Measurements from ENCODE around the gene CBX6.
A peak's percentile ranks its signal among the peaks of the same experiment; 100 is the strongest.
"Not testable (repeated sequence)": the region's sequence is repeated elsewhere in the genome, so short reads cannot be mapped to it uniquely, and the experiment has no call there.

Gene CBX6

GRCh38 chr22:38861170-38861876, 10.7 kb downstream of the CBX6 start:
- no peak for DNase-seq (ENCODE audit: low read depth)

DNA sequence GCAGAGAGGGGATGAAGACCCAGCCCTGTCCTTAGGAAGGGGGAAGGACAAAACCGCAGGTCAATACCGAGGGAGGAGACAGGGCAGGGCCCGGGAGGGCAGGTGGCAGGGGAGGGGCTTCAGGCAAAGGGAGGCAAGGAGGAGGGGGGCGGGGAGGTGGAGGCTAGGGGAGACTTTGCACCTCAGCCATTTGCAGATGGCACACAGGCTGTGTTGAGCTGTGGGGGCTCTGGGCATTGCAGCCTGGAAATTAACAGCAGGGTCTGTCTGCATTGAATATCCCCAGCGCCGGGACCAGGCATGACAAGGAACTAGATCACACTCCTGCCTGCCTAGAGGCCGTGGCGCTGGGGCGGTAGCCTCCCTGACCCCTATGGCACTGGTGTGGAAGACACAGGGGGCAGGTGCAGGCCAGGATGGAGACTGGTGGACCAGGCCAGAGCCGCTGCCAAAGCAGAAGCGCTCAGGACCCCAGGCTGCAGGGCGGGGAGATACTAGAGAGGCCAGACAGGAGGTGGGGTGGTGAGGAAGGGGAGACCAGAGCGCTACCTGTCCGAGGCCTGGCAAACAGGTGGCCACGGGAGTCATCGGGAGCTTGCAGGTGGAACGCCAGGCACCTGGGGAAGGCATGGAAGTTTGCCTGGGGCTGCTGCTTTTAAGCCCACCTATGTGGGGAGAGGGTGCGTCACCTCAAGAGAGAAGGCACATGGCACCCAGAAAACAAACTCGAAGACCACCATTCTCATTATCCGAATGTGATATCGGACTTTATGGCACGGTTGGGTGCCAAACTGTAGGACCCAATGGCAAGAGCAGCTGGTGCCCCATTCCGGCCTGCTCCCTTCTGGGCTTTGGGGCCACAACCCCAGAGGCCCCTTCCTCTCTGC, 11.5 kb downstream of the CBX6 start:
- DNase-seq (ENCODE audit: low read depth), result no peak

GRCh38 chr22:38859581-38860282, 12.3 kb downstream of the CBX6 start:
- no peak for DNase-seq (ENCODE audit: low read depth)

GRCh38 chr22:38858492-38858891, 13.5 kb downstream of the CBX6 start:
- DNase-seq (ENCODE audit: low read depth), result no peak

- DNase-seq (ENCODE audit: low read depth), result not testable (repeated sequence)
Measured at GRCh38 chr22:38854476-38854875, 17.5 kb downstream of the CBX6 start.

GRCh38 chr22:38853883-38854282, 18.1 kb downstream of the CBX6 start:
- DNase-seq (ENCODE audit: low read depth), result not testable (repeated sequence)

GRCh38 chr22:38853196-38853651, 18.8 kb downstream of the CBX6 start:
- no peak for DNase-seq (ENCODE audit: low read depth)

GRCh38 chr22:38852522-38852921, 19.5 kb downstream of the CBX6 start:
- DNase-seq (ENCODE audit: low read depth), result no peak

DNA sequence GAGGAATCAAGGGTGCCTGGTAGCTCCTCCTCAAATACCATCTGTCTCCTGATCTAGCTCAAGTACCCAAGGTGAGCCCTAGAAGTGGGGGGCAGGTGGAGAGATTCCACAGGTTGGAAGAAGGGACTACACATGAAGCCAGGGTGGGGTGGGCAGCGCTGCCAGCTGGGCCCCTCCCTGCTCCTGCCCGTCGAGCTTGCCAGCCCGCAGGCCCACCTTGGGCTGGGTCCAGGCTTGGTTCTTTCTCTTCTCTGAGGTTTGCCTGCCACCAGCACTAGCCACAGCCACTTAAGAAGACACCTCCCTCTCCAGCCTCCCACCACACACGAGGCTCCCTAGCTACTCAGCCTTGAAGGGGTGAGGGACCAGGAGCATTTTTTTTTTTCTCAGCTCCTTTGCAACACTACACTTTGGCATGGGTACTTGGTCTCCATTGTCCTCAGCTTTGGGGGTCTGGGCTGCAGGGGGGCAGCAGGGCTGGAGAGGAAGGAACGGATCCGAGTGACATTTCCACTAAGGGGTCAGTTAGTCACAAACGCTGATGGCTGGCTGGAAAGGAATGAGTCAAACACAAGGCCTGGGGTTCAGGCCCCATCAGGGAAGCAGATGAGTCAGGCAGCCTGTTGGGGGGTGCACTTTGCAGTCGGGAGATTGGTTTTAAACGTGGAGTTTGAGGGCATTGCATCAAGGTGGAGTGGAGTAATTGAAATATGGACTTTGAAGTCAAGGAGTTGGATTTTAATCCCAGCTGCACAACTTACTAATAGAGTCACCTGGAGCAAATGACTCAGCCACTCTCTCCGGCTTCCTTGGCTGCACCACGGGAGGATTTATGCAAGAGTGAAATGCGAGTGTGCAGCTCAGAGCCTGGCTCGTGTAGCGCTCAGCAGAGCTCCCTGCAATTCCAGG, 20.8 kb downstream of the CBX6 start:
- DNase-seq (ENCODE audit: low read depth), result no peak

DNA sequence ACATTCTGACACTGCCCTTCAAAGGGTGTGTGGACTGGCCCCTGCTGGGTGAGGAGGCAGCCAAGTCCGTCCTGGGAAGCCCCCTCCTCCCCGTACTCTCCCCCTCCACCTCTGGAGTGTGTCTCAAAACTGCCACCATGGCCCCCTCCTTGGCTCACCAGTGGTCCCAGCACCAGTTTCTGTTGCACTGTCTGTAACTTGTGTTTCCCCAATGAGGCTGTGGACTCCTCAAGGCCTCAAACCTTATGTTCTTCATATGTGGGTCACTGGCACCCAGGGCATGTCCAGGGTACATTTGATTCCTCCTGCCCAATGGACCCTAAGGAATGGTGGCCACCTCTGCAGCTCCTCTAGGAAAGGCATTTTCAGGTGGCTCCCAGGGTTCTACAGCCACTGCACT, 21.6 kb downstream of the CBX6 start:
- no peak for DNase-seq (ENCODE audit: low read depth)

DNA sequence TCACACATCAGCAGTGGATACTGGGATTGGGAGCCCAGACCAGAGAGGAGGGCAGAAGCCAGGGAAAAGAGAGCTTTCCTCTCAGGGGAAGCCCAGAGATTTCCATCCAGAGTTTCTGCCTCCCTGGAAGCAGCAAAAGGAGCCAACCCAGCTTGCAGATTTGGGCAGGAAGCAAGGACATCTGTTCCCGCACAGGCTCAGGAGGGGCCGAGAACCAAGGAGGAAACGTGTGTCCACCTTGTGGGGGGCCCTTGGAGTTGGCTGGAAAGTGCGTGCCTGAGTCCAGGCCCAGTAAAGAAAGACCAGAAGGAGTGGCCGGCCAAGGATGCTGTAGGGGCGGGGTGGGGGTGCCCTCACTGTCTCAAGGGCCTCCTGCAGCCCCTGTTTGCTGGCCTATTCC, 22.2 kb downstream of the CBX6 start:
- no peak for DNase-seq (ENCODE audit: low read depth)

DNA sequence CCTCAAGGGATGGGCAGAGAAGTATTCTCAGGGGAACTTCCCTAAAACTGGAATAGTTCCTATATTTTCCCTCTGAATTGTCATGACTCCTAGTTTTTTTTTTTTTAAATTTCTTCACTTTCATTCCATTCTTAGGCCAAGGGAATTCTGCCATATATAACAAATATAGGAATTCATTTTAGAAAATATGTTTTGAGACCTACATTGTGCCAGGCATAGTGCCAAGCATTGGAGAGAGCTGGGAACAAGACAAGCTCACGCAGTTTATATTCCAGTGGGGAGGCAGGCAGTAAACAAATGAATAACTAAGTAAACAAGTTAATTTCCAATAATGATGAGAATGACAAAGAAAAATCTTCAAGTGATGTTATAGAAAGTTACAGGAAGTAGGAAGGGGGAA, 25.6 kb downstream of the CBX6 start:
- no peak for DNase-seq (ENCODE audit: low read depth)

DNA sequence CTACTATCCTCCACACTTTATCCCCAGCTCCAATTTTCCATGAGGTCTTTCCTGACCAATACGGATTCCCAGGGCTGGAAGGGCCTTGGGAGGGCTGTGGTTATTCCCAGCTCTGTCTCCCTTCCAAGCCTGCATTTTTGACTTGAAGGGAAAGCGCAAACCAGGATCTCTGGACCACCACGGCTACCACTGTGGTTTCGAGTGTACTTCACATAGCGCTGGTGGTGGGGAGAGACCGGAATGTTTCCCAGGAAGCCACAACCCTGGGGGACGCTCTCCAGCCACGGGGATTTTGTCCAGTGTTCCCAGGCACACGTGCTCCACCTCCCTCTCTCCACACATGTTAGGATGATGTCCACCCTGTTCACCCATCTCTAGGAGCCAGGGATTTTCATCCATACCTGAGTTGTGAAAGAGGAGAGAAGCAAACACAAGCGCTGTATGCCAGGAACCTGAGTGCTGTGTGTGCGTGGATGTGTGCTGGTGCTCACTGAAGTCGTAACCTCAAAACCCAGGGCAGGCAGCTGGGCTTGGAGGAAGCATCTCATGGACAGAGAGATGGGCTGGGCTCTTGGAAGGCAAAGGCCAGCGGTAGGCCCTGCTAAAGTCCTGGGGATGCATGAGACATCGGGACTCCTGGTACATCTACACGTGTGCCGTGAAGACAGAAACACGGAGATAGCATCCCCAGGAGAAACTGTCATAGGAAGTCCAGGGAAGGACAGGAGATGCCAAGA, 26.8 kb downstream of the CBX6 start:
- DNase-seq (ENCODE audit: low read depth), result no peak

DNA sequence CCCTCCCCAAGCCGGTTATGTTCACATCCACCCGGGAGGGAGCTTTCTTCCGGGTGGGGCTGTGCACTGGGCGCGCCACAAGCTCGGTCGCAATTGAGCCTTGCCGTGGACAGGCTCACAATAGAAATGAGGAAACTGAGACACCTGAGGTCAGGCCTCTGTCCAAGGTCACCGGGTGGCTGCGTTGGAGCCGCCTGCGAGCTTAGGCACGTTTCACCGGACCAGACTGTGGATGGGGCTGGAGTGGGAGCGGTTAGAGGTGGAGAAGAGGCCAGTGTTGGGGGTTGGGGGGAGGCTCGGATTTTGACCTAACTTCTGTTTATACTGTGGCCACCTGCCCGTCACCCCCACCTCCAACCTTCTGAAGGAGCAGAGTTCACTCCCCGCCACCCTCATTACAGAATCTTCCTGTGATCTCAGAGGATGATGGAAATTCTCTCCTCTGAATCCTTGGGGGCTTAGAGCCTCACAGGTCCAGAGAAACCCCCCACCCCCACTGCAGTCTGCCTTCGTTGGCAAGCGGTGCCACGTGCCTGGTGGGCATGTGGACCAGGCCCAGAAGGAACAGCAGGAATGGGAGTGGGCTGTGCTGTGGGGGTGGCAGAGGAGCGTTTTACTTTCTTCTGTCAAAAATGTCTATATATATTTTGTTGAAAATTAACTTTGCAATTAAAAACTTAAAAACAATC, 27.6 kb downstream of the CBX6 start:
- DNase-seq (ENCODE audit: low read depth), result no peak

- DNase-seq (ENCODE audit: low read depth), result no peak
Measured at GRCh38 chr22:38843657-38844314, 28.2 kb downstream of the CBX6 start, which contains the start of gene NPTXR. Gene NPTXR (minus strand): TSS chr22:38844028.

DNA sequence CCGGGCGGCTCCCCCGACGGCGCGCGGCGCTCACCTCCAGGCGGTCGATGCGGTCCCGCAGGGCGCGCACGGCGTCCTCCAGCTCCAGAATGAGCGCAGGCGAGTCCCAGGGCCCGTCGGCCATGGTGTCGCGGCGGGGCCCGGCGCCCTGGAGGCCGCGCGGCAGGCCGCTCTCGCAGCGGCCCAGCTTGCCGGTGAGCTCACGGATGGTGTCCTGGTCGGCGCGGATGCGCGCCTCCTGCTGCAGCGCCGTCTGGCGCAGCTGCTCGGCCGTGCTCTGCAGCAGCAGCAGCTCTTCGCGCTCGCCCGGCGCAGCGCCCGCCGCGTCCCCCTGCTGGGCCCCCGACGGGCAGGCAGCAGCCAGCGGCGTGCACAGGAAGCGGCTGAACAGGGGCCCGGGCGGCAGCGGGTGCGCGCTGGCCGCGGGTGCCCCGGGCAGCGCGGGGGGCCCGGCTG, 28.8 kb downstream of the CBX6 start:
- DNase-seq (ENCODE audit: low read depth), result peak; percentile 17

- DNase-seq (ENCODE audit: low read depth), result no peak
Measured at GRCh38 chr22:38842512-38843200, 29.4 kb downstream of the CBX6 start.

DNA sequence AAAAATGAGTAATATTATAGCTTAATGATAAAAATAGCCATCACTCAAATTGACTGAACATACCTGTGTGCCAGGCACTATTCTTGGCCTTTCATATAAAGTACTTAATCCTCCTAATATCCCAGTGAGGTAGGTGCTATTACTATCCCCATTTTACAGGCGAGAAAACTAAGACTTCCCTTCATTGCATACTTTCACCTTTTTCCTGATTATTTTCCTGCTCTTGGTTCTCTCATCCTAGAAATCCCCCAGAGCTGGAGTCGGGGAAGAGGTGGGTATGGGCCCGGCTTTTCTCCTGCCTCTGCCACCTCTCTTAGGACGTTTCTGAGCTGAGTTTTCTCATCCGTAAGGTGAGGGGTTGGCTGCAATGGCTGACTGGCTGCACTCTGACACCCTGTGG, 30.4 kb downstream of the CBX6 start:
- no peak for DNase-seq (ENCODE audit: low read depth)

DNA sequence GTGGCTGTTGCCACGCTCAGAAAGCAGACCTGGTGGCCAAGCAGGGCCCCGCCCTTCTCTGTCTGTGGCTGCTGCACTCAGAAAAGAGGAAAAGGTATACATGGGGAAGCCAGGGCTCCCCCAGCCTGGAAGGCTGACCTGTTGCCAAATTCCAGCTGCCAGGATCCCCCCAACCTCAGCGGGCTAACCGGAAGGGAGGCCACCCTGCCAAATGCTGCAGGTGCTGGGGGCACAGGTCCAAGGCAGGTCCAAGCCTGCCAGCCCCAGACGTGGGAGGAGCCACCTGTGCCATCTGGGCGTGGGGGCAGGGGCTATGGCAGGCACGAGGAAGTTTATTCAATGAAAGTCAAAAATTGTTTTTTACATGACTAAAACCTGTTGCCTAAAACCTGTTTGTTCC, 30.8 kb downstream of the CBX6 start:
- DNase-seq (ENCODE audit: low read depth), result no peak
